Nephron progenitor cell (in vitro differentiated cells): Measurements from ENCODE around the gene CX3CL1.

Source experiments
- DNase-seq: peaks from one replicate; pipeline ENCODE4 v3.0.0; 2021
- H3K27ac Mint-ChIP-seq: 2 replicates; pipeline ENCODE4 v1.8.0; 2021; ENCODE audit warnings: mild to moderate bottlenecking, moderate library complexity, mixed read lengths
- H3K27me3 Mint-ChIP-seq: 2 replicates; pipeline ENCODE4 v1.8.0; 2021; ENCODE audit warnings: mild to moderate bottlenecking, low read depth, mixed read lengths; ENCODE audit not compliant: poor library complexity
- H3K36me3 Mint-ChIP-seq: 2 replicates; pipeline ENCODE4 v1.8.0; 2021; ENCODE audit warnings: low read depth, mixed read lengths
- H3K4me1 Mint-ChIP-seq: 2 replicates; pipeline ENCODE4 v1.8.0; 2021; ENCODE audit warnings: mixed read lengths
- H3K4me3 Mint-ChIP-seq: 2 replicates; pipeline ENCODE4 v1.8.0; 2021; ENCODE audit warnings: mild to moderate bottlenecking, moderate library complexity, mixed read lengths
- H3K9me3 Mint-ChIP-seq: 2 replicates; pipeline ENCODE4 v1.8.0; 2021; ENCODE audit warnings: mild to moderate bottlenecking, moderate library complexity, mixed read lengths
- TF ChIP-seq, protein P1 (sequence below): fragments of 200-600 bp; sonication (generic); IDR thresholded peaks from 2 replicates; pipeline ENCODE4 v1.5.0; 2021; ENCODE audit warnings: antibody characterized with exemption

CX3CL1 gene

GRCh38 chr16:57388359-57389086 lies 16.2 kb downstream of the CX3CL1 start:
- Mint-ChIP-seq H3K36me3 (no peaks in the 10 kb centered on the region), H3K27me3 (peaks cover 22% of the 10 kb centered on the region), H3K9me3 (no peaks in the 10 kb centered on the region), H3K4me1 (peaks cover 10% of the 10 kb centered on the region), H3K4me3 (no peak overlapping the region), H3K27ac (no peak overlapping the region)
- DNase-seq: no peak
- TF ChIP-seq, protein P1, sequence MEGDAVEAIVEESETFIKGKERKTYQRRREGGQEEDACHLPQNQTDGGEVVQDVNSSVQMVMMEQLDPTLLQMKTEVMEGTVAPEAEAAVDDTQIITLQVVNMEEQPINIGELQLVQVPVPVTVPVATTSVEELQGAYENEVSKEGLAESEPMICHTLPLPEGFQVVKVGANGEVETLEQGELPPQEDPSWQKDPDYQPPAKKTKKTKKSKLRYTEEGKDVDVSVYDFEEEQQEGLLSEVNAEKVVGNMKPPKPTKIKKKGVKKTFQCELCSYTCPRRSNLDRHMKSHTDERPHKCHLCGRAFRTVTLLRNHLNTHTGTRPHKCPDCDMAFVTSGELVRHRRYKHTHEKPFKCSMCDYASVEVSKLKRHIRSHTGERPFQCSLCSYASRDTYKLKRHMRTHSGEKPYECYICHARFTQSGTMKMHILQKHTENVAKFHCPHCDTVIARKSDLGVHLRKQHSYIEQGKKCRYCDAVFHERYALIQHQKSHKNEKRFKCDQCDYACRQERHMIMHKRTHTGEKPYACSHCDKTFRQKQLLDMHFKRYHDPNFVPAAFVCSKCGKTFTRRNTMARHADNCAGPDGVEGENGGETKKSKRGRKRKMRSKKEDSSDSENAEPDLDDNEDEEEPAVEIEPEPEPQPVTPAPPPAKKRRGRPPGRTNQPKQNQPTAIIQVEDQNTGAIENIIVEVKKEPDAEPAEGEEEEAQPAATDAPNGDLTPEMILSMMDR: no peak

DNA sequence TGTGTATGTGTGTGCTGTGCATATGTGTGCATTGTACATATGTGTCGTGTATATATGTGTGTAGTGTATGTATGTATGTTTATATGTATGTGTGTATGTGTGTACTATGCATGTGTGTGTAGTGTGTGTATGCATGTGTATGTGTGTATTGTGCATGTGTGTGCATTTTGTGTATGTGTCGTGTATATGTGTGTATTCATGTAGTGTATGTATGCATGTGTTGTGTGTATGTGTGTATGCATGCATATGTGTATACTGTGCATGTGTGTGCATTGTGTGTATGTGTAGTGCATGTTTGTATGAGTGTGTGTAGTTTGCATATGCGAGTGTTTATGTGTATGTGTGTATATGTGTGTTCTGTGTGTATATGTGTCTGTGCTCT lies 16.8 kb downstream of the CX3CL1 start:
- H3K4me3 Mint-ChIP-seq: no peak overlapping the region
- TF ChIP-seq, protein P1: no peak
- no peaks in the 10 kb centered on the region for H3K9me3 Mint-ChIP-seq
- peaks cover 8% of the 10 kb centered on the region for H3K4me1 Mint-ChIP-seq
- H3K27me3 Mint-ChIP-seq: peaks cover 28% of the 10 kb centered on the region
- no peak for DNase-seq
- no peak overlapping the region for H3K27ac Mint-ChIP-seq
- H3K36me3 Mint-ChIP-seq: no peaks in the 10 kb centered on the region

- DNase-seq: no peak
- no peaks in the 10 kb centered on the region for H3K36me3 Mint-ChIP-seq
- H3K27me3 Mint-ChIP-seq: peaks cover 30% of the 10 kb centered on the region
- H3K27ac Mint-ChIP-seq: peak overlapping the region; percentile 64
- peaks cover 6% of the 10 kb centered on the region for H3K4me1 Mint-ChIP-seq
- no peaks in the 10 kb centered on the region for H3K9me3 Mint-ChIP-seq
- TF ChIP-seq, protein P1: no peak
- H3K4me3 Mint-ChIP-seq: no peak overlapping the region
Observed at GRCh38 chr16:57390636-57391295, 18.5 kb downstream of the CX3CL1 start.

DNA sequence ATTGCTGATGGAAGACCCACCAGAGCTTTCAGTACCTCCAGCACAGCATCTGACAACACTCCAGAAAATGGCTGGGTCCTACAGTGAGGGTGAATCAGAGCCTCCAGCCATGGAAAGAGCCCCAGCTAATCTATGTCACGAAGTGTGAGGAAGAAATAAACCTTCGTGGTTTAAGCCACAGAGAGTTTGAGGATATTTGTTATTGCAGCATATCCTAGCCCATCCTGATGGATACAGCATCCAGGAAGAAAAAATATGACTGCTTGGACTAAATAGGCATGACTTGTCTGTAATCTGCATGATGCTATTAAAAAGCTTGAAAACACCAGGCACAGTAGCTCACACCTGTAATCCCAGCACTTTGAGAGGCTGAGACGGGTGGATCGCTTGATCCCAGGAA lies 19.0 kb downstream of the CX3CL1 start:
- Mint-ChIP-seq H3K27me3 (peaks cover 32% of the 10 kb centered on the region), H3K27ac (peak overlapping the region; percentile 64), H3K4me1 (peaks cover 5% of the 10 kb centered on the region), H3K4me3 (no peak overlapping the region), H3K9me3 (no peaks in the 10 kb centered on the region), H3K36me3 (no peaks in the 10 kb centered on the region)
- TF ChIP-seq, protein P1: no peak
- DNase-seq: no peak

- Mint-ChIP-seq H3K9me3 (no peaks in the 10 kb centered on the region), H3K4me3 (no peak overlapping the region), H3K27ac (no peak overlapping the region), H3K27me3 (peaks cover 36% of the 10 kb centered on the region), H3K4me1 (peaks cover under 1% of the 10 kb centered on the region), H3K36me3 (no peaks in the 10 kb centered on the region)
- TF ChIP-seq, protein P1: no peak
- no peak for DNase-seq
Observed at GRCh38 chr16:57391708-57392107, 19.4 kb downstream of the CX3CL1 start.

- Mint-ChIP-seq H3K27ac (no peak overlapping the region), H3K36me3 (no peaks in the 10 kb centered on the region), H3K9me3 (no peaks in the 10 kb centered on the region), H3K4me1 (no peaks in the 10 kb centered on the region), H3K27me3 (peaks cover 36% of the 10 kb centered on the region), H3K4me3 (no peak overlapping the region)
- no peak for DNase-seq
- TF ChIP-seq, protein P1: no peak
Observed at GRCh38 chr16:57392694-57393093, 20.4 kb downstream of the CX3CL1 start.
